GM19452 (cell line): ENCODE data around the gene STAMBPL1.
"Not testable (repeated sequence)": the region's sequence is repeated elsewhere in the genome, so short reads cannot be mapped to it uniquely, and the experiment has no call there.

ENCODE experiments used
- ATAC-seq: cut with Tn5 transposase; IDR thresholded peaks from one replicate; pipeline ENCODE4 v1.9.1; 2021; ENCODE audit not compliant: unreplicated experiment

STAMBPL1 gene

DNA sequence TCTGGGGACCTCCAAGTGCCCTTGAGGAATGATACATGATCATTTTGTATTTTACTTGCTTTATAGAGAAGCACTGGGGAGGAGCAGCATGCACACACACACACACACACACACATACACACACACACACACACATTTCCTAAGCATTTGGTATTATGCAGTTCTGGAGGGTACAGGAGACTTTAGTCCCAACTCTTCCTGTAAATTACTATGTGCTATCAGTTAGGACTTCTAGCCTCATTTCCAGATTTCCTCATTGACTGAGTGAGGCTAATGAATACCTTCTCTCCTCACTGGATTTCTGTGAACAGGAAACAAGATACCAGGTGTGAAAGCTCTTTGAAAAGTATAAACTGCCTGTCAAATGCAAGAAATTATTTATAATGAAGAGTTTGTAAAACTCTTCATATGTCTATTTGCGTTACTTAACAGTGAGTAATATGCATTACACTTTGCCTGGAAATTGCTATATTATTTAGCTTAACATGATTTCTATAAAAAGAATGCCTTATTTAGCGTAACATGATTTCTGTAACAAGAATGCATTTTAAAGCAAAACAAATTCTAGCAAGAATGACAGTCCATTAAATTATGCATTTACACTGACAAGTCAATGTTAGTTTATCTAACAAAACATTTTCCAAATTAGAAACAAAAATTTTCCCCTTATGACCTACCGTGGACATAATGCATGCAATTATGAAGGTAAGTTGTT is 38.3 kb downstream of the STAMBPL1 start:
- no peak for ATAC-seq

DNA sequence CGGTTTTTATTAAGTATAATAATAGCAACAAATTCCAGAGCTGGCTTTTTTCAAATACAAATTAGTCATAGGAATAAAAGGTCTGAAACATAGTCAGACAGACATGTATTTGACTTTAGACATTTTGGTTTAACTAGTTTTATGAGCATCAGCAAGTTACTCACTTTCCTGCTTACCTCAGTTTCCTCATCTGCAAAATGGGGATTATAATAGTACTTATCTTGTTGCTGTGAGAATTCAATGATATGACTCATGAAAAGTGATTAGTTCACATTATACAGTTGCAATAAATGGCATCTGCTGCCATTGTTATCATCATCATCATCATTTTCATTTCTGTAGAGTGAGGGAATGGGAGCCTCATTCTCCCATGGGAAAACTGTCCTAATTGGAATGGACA is 39.0 kb downstream of the STAMBPL1 start:
- no peak for ATAC-seq

DNA sequence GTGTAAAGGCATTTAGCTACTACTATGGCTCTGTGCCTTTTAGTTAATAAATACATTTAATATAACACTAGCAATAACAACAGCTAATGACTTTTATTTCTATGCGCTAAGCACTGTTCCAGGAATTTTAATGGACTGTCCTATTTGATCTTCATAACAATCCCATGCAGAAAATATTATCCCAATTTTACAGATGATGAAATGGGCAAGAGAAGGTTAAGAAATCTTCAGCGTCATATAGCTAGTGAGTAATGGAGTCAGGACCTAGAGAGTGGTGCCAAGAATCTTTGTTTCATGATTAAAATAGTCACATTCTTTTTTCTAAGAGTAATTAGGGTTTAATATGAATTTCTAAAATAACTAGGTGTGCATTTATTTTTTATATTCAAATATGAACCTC is 40.2 kb downstream of the STAMBPL1 start:
- no peak for ATAC-seq

DNA sequence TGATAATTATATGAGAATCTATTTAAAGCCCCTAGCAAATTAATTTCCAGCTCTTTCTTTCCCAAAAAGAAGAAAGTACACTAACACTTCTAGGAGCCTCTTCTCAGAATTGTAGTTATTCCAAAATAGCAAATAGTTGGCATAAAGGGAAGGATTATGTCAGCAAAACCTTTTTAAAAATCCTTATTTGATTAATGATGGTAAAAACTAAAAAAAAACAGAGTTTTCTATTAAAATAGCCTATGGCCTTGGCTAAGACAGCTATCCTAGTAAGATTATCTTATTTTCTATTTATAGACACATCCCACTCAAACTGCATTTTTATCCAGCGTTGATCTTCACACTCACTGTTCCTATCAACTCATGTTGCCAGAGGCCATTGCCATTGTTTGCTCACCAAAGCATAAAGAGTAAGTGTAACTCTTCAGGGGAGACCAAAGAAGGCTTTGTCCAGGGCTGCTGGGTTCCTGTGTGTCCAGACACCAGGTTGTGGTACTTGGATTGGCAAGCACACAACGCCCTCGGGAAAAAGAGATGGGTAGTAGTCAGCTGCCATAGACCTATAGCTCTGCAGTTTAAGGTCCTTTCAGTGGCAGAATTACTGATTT is 41.0 kb downstream of the STAMBPL1 start:
- no peak for ATAC-seq

DNA sequence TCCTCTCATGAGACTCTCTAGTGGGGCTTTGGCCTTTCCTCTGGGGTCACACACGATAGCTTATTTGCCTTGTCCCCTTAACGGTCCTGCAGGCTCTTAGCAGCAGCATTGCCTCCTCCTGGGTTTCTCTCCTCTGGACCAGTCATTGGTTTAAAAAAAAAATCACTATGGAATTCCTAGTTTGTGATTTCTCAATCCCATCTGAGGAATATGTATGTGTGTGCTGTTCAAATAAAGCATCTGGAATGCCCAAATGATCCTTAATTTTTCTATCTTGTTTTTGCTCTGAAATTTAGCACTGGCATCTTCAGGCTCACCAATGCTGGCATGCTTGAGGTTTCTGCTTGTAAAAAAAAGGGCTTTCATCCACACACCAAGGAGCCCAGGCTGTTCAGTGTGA is 42.0 kb downstream of the STAMBPL1 start:
- ATAC-seq = no peak

DNA sequence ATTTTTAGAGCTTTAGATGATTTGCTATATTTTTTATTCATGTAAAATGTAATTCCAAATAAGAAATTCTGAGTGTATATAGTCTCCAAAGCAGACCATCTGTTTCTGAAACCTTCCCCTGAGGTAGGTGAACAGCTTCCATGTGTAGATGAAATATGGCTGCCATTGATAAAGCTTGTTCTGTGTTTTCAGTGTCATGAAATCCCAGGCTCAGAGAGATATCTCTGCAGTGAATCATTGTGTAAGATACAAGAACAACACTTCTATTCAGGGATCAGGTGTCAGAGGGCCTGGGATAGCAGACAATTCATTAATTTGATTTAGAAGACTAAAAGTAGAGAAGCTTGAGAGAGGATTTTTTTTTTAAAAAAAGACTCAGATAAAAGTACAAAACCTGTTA is 43.5 kb downstream of the STAMBPL1 start:
- ATAC-seq = no peak

DNA sequence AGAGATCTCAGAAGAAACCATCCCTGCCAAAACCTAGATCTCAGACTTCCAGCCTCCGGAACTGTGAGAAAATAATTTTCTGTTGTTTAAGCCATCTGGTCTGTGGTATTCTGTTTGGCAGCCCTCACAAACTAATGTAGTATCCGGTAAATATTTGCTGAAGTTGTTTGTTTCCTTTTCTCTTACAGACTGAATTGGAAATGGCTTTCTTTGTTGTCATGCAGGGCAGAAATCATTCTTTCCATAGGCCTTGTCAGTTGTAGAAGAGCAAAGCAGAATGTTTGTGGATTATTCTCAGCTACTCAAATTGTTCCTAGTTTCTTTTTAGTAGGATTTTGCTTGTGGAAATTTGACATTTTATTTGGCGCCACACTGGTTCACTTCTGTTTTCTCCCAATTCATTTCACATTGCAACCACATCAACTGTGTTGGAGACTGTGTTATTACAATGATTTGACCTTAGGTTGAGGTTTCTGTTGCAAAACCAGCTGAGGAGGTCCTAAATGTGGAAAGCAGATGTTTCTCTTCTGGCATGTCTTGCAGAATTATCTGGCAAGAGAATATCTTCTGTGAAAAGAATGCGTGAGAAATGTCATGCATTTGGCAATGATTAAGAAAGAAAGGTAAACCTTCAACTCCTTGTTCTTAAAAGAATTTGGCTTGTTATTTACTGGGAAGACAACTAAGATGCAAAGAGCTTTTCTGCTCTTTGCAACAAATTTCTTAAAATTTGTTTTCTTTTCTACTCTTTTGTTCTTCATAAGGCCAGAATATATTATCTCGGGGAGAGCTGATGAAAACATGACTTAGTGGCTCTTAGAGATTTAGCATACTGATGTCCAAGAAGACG is 46.7 kb downstream of the STAMBPL1 start:
- no peak for ATAC-seq

DNA sequence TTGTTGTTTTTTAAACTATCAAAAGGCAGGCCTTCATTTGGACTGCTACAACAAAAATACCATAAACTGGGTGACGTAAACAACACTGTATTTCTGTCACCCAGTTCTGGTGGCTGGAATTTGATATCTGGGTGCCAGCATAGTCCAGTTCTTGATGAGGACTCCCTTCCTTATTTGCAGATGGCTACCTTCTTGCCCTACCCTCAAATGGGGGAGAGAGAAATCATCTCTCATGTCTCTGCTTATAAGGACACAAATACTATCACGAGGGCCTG is 47.3 kb downstream of the STAMBPL1 start:
- ATAC-seq = no peak

DNA sequence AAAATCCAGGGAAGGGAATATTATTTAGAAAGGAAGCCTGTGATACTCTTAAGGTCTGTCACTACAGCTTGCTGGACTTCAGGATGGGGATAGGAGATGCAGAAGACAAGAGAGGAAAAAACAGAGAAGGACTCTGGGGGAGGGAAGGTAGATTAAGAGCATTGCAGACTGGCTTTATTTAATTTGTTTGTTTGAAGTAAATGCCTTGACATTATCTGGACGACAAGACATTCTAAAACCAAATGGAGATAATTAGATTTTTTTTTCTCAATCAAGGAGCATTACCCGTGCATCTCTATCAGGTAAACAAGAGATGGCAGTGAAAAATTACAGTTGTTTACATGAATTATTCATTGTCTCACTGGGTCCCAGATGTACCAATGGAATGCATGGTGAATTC is 48.2 kb downstream of the STAMBPL1 start:
- ATAC-seq = no peak

DNA sequence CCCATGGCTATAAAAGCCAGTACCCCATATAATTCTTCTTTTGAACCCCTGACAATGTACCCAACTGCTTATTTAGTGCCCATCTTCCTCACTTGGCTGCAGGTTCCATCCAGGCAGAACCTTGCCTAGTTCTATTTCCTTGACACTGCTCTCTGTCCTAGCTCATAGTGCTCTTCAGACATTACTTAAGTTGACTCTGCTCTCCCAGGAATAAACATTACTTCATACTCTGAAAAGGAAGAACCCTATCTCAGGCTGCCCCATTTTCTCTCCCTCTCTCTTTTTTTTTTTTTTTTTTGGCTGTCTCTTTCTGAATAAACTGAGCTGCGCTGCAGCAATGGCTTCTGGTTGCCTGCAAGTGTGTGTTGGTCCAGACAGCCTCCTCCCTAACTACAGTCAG is 51.5 kb downstream of the STAMBPL1 start:
- ATAC-seq = no peak

DNA sequence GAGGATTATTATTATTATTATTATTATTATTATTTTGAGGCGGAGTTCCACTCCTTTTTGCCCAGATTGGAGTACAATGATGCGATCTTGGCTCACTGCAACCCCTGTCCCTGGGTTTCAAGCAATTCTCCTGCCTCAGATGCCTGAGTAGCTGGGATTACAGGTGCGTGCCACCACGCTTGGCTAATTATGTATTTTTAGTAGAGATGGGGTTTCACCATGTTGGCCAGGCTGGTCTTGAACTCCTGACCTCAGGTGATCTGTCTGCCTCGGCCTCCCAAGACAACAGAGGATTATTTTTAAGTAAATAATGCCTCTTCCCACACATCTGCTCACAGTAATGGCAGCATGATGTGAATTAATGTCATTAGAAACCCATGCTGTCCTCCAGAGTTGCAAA is 52.0 kb downstream of the STAMBPL1 start:
- not testable (repeated sequence) for ATAC-seq

DNA sequence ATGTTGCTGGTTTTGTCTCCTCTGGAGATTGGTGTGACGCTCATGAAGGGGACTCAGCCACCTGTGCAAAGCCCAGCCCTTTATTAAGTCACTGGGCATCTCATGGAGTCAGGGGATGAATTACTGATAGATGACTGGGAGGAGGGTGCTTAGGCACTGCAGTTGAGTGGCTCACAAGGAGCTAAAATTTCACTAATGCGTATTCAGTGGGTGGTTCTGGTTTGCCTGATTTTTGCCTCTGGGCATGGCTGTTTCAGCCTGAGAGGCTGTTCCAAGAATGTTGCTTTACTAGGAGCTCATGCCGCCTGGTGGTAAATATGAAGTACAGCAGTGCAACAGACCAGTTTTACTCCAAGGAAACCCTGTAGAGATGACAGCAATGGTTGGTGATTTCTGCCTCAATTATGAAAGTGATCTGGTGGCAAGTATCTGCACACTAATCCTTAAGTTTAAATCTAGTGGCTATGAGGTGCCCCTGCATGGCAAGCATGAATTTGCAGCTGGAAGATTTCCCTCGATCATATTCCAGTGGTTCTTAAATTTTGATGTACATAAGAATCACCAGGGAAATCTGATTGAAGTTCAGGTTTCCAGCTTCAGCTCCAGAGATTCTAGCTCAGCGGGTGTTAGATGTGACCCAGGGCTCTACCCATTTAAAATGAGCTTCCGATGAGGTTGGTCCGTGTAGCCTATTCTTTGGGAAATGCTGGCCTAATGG is 52.7 kb downstream of the STAMBPL1 start:
- ATAC-seq = peak; percentile 57

DNA sequence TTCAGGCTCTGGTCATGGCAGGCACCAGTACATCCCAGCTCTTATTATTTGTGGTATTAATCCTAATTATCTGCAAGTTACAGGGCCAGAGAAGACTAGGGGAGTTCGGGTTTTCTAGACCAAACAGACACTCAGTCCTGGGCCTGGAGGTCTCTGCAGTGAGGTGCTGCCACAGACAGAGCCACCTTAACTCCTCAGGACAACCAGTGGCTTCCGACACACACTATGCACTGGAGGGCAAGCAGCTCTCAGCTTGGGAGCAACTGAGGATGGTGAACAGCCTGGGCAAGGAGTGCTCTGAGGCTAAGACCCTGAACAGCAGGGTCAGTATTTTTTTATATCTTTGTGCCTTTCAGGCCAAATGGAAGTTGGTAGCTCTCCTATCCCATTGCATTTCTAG is 53.5 kb downstream of the STAMBPL1 start:
- ATAC-seq = no peak

DNA sequence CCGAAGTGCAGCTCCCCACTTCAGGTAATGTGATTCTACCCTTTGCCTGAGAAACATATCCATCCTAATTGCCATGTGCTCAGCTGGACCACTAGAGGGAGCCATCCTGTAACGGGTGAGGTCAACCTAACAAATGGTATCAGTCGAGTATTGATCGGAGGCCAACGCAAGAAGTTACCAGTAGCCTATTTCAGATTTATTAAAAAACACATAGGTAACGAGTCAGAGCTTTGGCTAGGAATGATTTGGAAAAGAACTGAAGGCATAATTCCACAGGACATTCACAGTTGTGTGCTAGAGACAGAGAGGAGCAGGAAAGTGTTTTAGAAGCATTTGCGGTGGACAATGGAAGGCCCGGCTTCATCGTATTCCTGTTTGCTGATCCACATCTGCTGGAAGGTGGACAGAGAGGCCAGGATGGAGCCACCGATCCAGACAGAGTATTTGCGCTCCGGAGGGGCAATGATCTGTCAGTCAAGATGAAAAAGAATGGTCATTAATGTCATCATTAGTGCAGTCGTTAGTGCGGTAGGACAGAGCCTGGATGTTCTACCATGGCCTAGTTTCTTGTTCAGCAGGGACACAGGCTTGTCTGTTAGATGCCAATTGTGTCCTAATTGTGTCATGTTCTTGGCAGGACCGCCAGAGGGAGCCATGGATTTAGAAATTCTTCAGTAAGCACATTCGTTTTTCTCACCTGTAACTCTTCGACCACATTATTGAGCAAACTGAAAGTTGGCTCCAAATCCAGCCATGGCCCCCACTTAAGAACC is 55.0 kb downstream of the STAMBPL1 start:
- ATAC-seq = peak; percentile 46

DNA sequence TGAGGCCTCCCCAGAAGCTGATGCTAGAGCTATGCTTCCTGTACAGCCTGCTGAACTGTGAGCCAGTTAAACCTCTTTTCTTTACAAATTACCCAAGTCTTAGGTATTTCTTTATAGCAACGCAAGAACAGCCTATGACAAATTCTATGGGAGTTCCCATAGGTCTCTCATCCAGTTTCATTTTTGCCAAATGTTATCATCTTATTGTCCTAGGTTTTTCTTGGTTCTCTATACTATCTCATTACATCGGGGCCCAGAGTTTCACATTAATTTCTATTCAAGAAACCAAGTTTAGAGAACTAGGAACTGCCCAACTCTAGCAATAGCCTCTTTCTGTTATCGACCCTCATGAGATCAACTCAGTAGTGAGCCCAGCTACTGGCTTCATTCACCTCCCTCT is 56.6 kb downstream of the STAMBPL1 start:
- ATAC-seq = no peak

DNA sequence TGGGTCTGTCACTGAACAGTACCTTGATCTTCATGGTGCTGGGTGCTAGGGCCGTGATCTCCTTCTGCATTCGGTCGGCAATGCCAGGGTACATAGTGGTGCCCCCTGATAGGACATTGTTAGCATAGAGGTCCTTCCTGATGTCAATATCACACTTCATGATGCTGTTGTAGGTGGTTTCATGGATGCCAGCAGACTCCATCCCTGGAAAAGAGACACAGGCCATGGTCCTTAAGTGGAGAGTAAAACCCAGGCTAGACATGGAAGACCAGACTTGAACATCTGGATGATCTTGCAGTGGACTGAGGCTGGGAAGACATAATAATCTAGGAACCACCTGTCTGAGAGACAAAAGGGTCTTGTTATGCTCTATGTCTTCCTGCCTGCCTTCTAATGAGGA is 58.0 kb downstream of the STAMBPL1 start:
- ATAC-seq = no peak

DNA sequence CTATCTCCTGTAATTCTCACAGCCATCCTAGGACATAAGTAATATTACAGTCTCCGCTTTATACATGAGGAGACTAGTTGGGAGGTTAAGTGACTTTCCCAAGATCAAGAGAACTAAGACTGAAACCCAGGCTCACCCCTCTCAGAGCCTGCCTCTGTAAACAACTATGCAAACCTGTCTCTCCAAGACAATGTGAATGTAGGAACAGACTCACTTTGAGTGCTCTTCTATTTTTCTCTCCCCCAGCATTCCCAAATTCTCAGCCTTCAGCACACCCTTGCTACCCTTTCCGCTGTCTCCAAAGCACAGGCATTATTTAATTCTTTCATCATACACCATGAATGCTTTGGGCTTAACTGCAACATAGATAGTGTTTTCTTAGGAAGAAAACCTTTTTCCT is 58.9 kb downstream of the STAMBPL1 start:
- no peak for ATAC-seq

DNA sequence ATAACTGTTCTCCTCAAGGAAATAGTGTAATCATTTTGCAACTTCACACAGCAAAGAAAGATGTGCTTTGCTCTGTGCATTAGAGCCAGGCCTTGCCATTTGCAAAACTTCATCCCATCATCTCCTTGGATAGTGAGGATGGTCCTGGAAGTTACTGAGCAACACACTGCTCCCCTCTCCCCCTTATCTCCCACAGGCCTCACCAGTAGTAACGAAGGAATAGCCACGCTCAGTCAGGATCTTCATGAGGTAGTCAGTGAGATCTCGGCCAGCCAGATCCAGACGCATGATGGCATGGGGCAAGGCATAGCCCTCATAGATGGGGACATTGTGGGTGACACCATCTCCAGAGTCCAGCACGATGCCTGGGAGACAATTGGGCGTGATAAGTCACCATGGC is 61.0 kb downstream of the STAMBPL1 start:
- ATAC-seq = no peak

DNA sequence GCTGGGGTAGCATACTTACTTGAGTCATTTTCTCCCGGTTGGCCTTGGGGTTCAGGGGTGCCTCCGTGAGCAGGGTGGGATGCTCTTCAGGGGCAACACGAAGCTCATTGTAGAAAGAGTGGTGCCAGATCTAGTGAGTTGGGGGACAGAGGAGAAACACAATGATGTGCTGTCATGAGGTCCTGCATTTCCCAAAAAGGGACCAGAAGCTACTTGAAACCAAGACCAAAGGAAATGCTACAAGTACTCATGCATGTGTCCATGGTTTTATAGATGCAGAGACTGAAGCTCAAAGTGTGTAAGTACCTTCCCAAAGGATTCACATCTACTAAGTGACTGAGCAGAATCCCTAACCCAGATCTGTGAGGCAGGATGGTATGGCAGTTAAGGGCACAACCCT is 63.7 kb downstream of the STAMBPL1 start:
- ATAC-seq = no peak

DNA sequence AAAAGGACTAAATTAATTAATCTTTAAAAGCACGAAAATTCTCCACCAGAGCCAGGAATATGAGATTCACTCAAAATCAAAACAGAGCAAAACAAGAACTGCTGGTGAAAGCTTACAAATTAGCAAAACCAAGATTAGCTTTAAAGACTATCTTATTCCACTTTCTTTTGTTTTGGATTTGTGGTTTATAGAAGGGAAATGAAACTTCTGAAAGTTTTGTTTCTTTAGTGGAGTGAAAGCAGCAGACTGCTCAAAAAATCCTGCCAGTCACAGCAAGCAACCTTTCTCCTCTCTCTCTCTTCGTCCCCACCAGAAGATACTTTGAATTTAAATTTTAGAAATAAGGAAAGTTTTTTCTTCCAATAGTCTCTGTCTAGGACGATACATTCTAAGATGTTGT is 64.8 kb downstream of the STAMBPL1 start:
- ATAC-seq = peak; percentile 53

DNA sequence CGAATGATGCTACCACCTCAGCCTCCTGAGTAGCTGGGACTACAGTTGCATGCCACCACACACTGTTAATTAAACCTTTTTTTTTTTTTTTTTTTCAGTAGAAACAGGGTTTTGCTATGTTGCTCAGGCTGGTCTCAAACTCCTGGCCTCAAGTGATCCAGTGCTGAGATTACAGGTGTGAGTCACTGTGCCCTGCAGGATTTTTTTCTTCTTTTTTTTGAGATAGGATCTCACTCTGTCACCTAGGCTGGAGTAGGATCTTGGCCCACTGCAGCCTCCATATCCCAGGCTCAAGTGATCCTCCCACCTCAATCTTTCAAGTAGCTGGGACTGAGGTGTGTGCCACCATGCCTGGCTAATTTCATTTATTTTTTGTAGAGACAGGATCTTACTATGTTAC is 66.2 kb downstream of the STAMBPL1 start:
- no peak for ATAC-seq
